Left lung (tissue), 10 donors: ENCODE data around the gene TTC23L. TPM values are rescaled to one million over a fixed set of nuclear protein-coding genes. Genes with fewer than 3 reads are reported as not detected.
A peak's percentile ranks its signal among the peaks of the same experiment; 100 is the strongest.

Experiments
- ATAC-seq: fragments of 200-7000 bp; cut with Tn5 transposase; one replicate; pipeline ENCODE4 v1.9.1; 2020; ENCODE audit warnings: moderate library complexity
- DNase-seq, 4 donors: peaks; one replicate each; pipeline ENCODE4 v3.0.0-alpha.2; 2013 to 2020
- H3K27ac ChIP-seq, 2 donors: fragments of 200-600 bp; sonication (generic) in 1 of 2; one replicate each; pipeline versions ENCODE4 v1.5.0 to v1.8.0; 2020 to 2021
- H3K27me3 ChIP-seq, 2 donors: fragments of 200-600 bp; sonication (generic) in 1 of 2; one replicate each; pipeline versions ENCODE4 v1.5.0 to v1.8.0; 2020 to 2021
- H3K36me3 ChIP-seq, 2 donors: fragments of 200-600 bp; sonication (generic) in 1 of 2; one replicate each; pipeline versions ENCODE4 v1.5.0 to v1.8.0; 2020 to 2021
- H3K4me1 ChIP-seq, 2 donors: fragments of 200-600 bp; one replicate each; pipeline ENCODE4 v1.8.0; 2021
- H3K4me3 ChIP-seq, 2 donors: fragments of 200-600 bp; sonication (generic) in 1 of 2; one replicate each; pipeline versions ENCODE4 v1.5.0 to v1.8.0; 2020 to 2021; ENCODE audit warnings: mild to moderate bottlenecking in 1 of 2
- H3K9me3 ChIP-seq, 2 donors: fragments of 200-600 bp; sonication (generic) in 1 of 2; one replicate each; pipeline versions ENCODE4 v1.5.0 to v1.8.0; 2020 to 2021
- CTCF ChIP-seq, 2 donors: fragments of 200-600 bp; sonication (generic) in 1 of 2; IDR thresholded peaks; one replicate each; pipeline versions ENCODE4 v1.5.0 to v1.8.0; 2021; ENCODE audit warnings: antibody characterized with exemption in 2 of 2
- intact Hi-C, 2 donors: fragments of 100-400 bp; cut with DNase I; formaldehyde crosslinking; loops; one replicate each; pipeline versions ENCODE4 v1.11.2 to v1.14.2; 2022
- polyA plus RNA-seq, 6 donors: library from polyadenylated mRNA; unstranded; fragments of 120-200 nt; gene quantifications; one replicate each; pipeline ENCODE4 v1.2.1, GENCODE V29; 2013; ENCODE audit not compliant: insufficient read length in 6 of 6
- total RNA-seq, 2 donors: library from RNA; stranded (reverse); fragmentation: NEBNext Ultra II Directional; extraction: Animal tissue kit (Norgen Biotek cat#: 25700); gene quantifications; one replicate each; pipeline ENCODE4 v1.2.1, GENCODE V29; 2021
- donor health status: DM: no; HTN: yes; CAD: no.
- donor health status: DM: no; HTN: no; CAD: no.

The TTC23L gene
- total and polyA plus RNA-seq, 8 donors = 0.20 to 4.5 (median 2.8) TPM

- no peaks in the 10 kb centered on the region for H3K9me3 ChIP-seq
- intact Hi-C loops = no loop called here
- H3K4me1 ChIP-seq = peaks cover 17 to 36% of the 10 kb centered on the region in 2 donors
- ATAC-seq = no peak
- H3K36me3 ChIP-seq = peaks cover 0 to 22% of the 10 kb centered on the region in 2 donors
- H3K27me3 ChIP-seq = no peaks in the 10 kb centered on the region
- H3K4me3 ChIP-seq = peak overlapping the region; percentile 87 to 89
- TF ChIP-seq CTCF (IDR thresholded peaks at IDR 0.05) = no peak
- DNase-seq = no peak
- H3K27ac ChIP-seq = peak overlapping the region; percentile 93 to 94
These were observed 91.5 kb downstream of the TTC23L start for GRCh38 chr5:34930462-34930844.

- H3K4me3 ChIP-seq = peak overlapping the region; percentile 87 to 89
- H3K9me3 ChIP-seq = no peaks in the 10 kb centered on the region
- ATAC-seq (no peak), DNase-seq (no peak)
- no peak for TF ChIP-seq CTCF (IDR thresholded peaks at IDR 0.05)
- H3K36me3 ChIP-seq = peaks cover 0 to 20% of the 10 kb centered on the region in 2 donors
- H3K27ac ChIP-seq = peak overlapping the region in 1 of 2 donors; percentile 93
- intact Hi-C loops = no loop called here
- H3K4me1 ChIP-seq = peaks cover 17 to 36% of the 10 kb centered on the region in 2 donors
- H3K27me3 ChIP-seq = no peaks in the 10 kb centered on the region
These were observed 91.9 kb downstream of the TTC23L start for GRCh38 chr5:34930870-34931269.

- H3K36me3 ChIP-seq = peaks cover 0 to 26% of the 10 kb centered on the region in 2 donors
- no peak overlapping the region for H3K4me3 ChIP-seq
- no peak for TF ChIP-seq CTCF (IDR thresholded peaks at IDR 0.05)
- H3K4me1 ChIP-seq = peaks cover 17 to 36% of the 10 kb centered on the region in 2 donors
- no peak for DNase-seq
- no peaks in the 10 kb centered on the region for H3K27me3 ChIP-seq
- no peaks in the 10 kb centered on the region for H3K9me3 ChIP-seq
- H3K27ac ChIP-seq = no peak overlapping the region
- intact Hi-C loops = no loop called here
- no peak for ATAC-seq
These were observed 94.0 kb downstream of the TTC23L start for GRCh38 chr5:34932947-34933346.

- Histone ChIP-seq H3K9me3 (no peaks in the 10 kb centered on the region), H3K27me3 (no peaks in the 10 kb centered on the region), H3K27ac (no peak overlapping the region), H3K36me3 (peaks cover 0 to 98% of the 10 kb centered on the region in 2 donors), H3K4me3 (no peak overlapping the region), H3K4me1 (no peaks in the 10 kb centered on the region)
- intact Hi-C loops = no loop called here
- no peak for TF ChIP-seq CTCF (IDR thresholded peaks at IDR 0.05)
- DNase-seq (no peak), ATAC-seq (no peak)
These were observed 103.0 kb downstream of the TTC23L start for GRCh38 chr5:34941936-34942335.

GRCh38 chr5:34944044-34944443 is 105.1 kb downstream of the TTC23L start:
- Histone ChIP-seq H3K36me3 (peaks cover 0 to 97% of the 10 kb centered on the region in 2 donors), H3K9me3 (no peaks in the 10 kb centered on the region), H3K27ac (no peak overlapping the region), H3K27me3 (no peaks in the 10 kb centered on the region), H3K4me3 (no peak overlapping the region), H3K4me1 (no peaks in the 10 kb centered on the region)
- intact Hi-C loops = no loop called here
- DNase-seq = no peak
- ATAC-seq = no peak
- no peak for TF ChIP-seq CTCF (IDR thresholded peaks at IDR 0.05)
